Measurements from ENCODE around the gene PYGL. TPM values are rescaled to one million over a fixed set of nuclear protein-coding genes. Genes with fewer than 3 reads are reported as not detected.

PYGL gene
- total and polyA plus RNA-seq, 10 of the 15 experiments (the other 5 are each of a cell fraction or from before 2014, with no cell fraction given): 0.05 to 1.4 (median 0.79) TPM

GRCh38 chr14:50882932-50883826 is 61.1 kb downstream of the PYGL start (continued):
- TF ChIP-seq CUX1 (IDR thresholded peaks at IDR 0.05; ENCODE audit: insufficient replicate concordance, low read depth, low read length): no peak
- TF ChIP-seq GATAD2B (conservative IDR thresholded peaks at IDR 0.05; ENCODE audit: low read depth): no peak

GRCh38 chr14:50875359-50876070 is 68.8 kb downstream of the PYGL start:
- ChIA-PET SMC1A (ENCODE audit: uncharacterized antibody, unreplicated experiment) (interaction anchor here (0.7 to 2.3 kb wide), 12 partner anchors 10 to 248 kb away, joined by 3 to 21 read pairs (median 4); no protein-coding TSS in a partner anchor), RAD21 (ENCODE audit: unreplicated experiment) (interaction anchor here (0.9 to 2.2 kb wide), 8 partner anchors 15 to 328 kb away, joined by 3 to 21 read pairs (median 4); no protein-coding TSS in a partner anchor), POLR2A (interaction anchor here (0.6 to 1.2 kb wide), 2 partner anchors 15 to 84 kb away, joined by 3 to 4 read pairs; no protein-coding TSS in a partner anchor), CTCF (interaction anchor here (0.6 to 2.0 kb wide), 12 partner anchors 8 to 1120 kb away, joined by 3 to 13 read pairs (median 4); no protein-coding TSS in a partner anchor)
- Histone ChIP-seq H3K9me3 (replicated peaks; ENCODE audit: control insufficient read depth, insufficient read depth, low read length) (no peaks in the 10 kb centered on the region), H3K9ac (ENCODE audit: control insufficient read depth, insufficient read depth, low read length) (no peak overlapping the region), H3K36me3 (ENCODE audit: control insufficient read depth in 2 of 2, insufficient read depth in 2 of 2, low read length in 1 of 2) (no peaks in the 10 kb centered on the region), H3K27ac (ENCODE audit: control insufficient read depth, insufficient read depth) (no peak overlapping the region), H3K4me1 (ENCODE audit: control insufficient read depth, insufficient read depth, low read length) (peaks cover 11% of the 10 kb centered on the region), H4K20me1 (ENCODE audit: control insufficient read depth, insufficient read depth) (no peaks in the 10 kb centered on the region; the same call in 1 of the 2 replicates), H3K4me3 (no peak overlapping the region; the same call in 1 of the 2 replicates), H3K27me3 (replicated peaks in 1 of 2; ENCODE audit: control insufficient read depth in 2 of 2, insufficient read depth in 2 of 2, low read length in 1 of 2) (peaks cover 2 to 11% of the 10 kb centered on the region in 2 experiments; a peak in 3 of 4 replicates), H2AFZ (ENCODE audit: control insufficient read depth, low read depth, low read length) (no peak overlapping the region), H3K79me2 (ENCODE audit: control insufficient read depth, insufficient read depth, low read length) (no peaks in the 10 kb centered on the region), H3K4me2 (ENCODE audit: control insufficient read depth, insufficient read depth) (peak overlapping the region; percentile 60)
- FAIRE-seq (peak; percentile 92), DNase-seq (ENCODE audit: low read depth, low spot score) (peak; percentile 78), ATAC-seq (peak; percentile 98)
- BruUV-seq (replicated peaks): no TSS peak
- in situ Hi-C loops (cut with MboI) (no loop called here), intact Hi-C loops (cut with micrococcal nuclease; ENCODE audit: unreplicated experiment) (loop anchor here (10.0 kb wide), 1 partner anchor 349 kb away; no protein-coding TSS in a partner anchor)
- 6% methylated on average over 7 of the region's 7 CpGs for WGBS (ENCODE audit: insufficient coverage, insufficient replicate concordance, low lambda C conversion rate, missing lambda C conversion rate)
- TF ChIP-seq GABPA (IDR thresholded peaks at IDR 0.05; ENCODE audit: low read depth) (0 out of 2 replicates have a peak, but pooled peaks have one; percentile 10), RELB (IDR thresholded peaks at IDR 0.05; ENCODE audit: low read depth) (no peak), TCF3 (IDR thresholded peaks at IDR 0.05; ENCODE audit: borderline replicate concordance, insufficient read depth, low read depth, low read length) (peak; percentile 90), REST (IDR thresholded peaks at IDR 0.05; ENCODE audit: low read depth, low read length) (no peak)
